Measurements from ENCODE around the gene PAQR8. TPM values are rescaled to one million over a fixed set of nuclear protein-coding genes. Genes with fewer than 3 reads are reported as not detected.

Gene PAQR8
- total and polyA plus RNA-seq, 2 of the 13 experiments (the other 11 are each of a cell fraction or from before 2014, with no cell fraction given), result 37.7 to 50.7 TPM

DNA sequence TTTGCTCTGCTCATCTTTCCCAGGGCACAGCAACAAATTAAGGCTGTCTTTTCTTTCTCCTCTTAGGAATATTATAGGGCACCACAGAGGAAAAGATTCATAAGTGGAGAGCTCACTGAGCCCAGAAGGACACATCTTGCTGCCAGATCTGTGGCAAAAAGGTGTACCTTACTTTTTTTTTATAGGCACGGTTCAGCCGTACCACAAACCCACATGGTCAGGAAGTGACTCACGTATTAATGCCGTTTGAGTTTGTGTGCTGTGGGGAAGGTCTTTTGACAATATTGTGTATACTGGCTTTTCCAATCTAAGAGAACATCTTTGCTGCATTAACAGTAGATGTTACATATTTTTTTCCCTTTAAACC, 28.4 kb downstream of the PAQR8 start (continued):
- no peak; the same call in 1 of the 2 replicates for TF ChIP-seq ZSCAN20 (CRISPR knock-in tag; IDR thresholded peaks at IDR 0.05; ENCODE audit: borderline replicate concordance)
- TF ChIP-seq ZSCAN30 (CRISPR knock-in tag; IDR thresholded peaks at IDR 0.05), result no peak
- TF ChIP-seq SNRNP70 (IDR thresholded peaks at IDR 0.05; ENCODE audit: low read depth, low read length), result no peak
- TF ChIP-seq HOXA3 (CRISPR knock-in tag; IDR thresholded peaks at IDR 0.05), result no peak
- TF ChIP-seq ZNF17 (CRISPR knock-in tag; IDR thresholded peaks at IDR 0.05), result no peak
- no peak for TF ChIP-seq FOXC1 (CRISPR knock-in tag; IDR thresholded peaks at IDR 0.05; ENCODE audit: borderline replicate concordance)
- TF ChIP-seq, protein P1, sequence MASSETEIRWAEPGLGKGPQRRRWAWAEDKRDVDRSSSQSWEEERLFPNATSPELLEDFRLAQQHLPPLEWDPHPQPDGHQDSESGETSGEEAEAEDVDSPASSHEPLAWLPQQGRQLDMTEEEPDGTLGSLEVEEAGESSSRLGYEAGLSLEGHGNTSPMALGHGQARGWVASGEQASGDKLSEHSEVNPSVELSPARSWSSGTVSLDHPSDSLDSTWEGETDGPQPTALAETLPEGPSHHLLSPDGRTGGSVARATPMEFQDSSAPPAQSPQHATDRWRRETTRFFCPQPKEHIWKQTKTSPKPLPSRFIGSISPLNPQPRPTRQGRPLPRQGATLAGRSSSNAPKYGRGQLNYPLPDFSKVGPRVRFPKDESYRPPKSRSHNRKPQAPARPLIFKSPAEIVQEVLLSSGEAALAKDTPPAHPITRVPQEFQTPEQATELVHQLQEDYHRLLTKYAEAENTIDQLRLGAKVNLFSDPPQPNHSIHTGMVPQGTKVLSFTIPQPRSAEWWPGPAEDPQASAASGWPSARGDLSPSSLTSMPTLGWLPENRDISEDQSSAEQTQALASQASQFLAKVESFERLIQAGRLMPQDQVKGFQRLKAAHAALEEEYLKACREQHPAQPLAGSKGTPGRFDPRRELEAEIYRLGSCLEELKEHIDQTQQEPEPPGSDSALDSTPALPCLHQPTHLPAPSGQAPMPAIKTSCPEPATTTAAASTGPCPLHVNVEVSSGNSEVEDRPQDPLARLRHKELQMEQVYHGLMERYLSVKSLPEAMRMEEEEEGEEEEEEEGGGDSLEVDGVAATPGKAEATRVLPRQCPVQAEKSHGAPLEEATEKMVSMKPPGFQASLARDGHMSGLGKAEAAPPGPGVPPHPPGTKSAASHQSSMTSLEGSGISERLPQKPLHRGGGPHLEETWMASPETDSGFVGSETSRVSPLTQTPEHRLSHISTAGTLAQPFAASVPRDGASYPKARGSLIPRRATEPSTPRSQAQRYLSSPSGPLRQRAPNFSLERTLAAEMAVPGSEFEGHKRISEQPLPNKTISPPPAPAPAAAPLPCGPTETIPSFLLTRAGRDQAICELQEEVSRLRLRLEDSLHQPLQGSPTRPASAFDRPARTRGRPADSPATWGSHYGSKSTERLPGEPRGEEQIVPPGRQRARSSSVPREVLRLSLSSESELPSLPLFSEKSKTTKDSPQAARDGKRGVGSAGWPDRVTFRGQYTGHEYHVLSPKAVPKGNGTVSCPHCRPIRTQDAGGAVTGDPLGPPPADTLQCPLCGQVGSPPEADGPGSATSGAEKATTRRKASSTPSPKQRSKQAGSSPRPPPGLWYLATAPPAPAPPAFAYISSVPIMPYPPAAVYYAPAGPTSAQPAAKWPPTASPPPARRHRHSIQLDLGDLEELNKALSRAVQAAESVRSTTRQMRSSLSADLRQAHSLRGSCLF (CRISPR knock-in tag; IDR thresholded peaks at IDR 0.05; ENCODE audit: borderline replicate concordance), result no peak
- no peak for TF ChIP-seq MED8 (CRISPR knock-in tag; IDR thresholded peaks at IDR 0.05; ENCODE audit: insufficient replicate concordance)
- TF ChIP-seq, protein P2, sequence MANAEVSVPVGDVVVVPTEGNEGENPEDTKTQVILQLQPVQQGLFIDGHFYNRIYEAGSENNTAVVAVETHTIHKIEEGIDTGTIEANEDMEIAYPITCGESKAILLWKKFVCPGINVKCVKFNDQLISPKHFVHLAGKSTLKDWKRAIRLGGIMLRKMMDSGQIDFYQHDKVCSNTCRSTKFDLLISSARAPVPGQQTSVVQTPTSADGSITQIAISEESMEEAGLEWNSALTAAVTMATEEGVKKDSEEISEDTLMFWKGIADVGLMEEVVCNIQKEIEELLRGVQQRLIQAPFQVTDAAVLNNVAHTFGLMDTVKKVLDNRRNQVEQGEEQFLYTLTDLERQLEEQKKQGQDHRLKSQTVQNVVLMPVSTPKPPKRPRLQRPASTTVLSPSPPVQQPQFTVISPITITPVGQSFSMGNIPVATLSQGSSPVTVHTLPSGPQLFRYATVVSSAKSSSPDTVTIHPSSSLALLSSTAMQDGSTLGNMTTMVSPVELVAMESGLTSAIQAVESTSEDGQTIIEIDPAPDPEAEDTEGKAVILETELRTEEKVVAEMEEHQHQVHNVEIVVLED (CRISPR knock-in tag; IDR thresholded peaks at IDR 0.05; ENCODE audit: borderline replicate concordance), result no peak
- TF ChIP-seq, protein P3, sequence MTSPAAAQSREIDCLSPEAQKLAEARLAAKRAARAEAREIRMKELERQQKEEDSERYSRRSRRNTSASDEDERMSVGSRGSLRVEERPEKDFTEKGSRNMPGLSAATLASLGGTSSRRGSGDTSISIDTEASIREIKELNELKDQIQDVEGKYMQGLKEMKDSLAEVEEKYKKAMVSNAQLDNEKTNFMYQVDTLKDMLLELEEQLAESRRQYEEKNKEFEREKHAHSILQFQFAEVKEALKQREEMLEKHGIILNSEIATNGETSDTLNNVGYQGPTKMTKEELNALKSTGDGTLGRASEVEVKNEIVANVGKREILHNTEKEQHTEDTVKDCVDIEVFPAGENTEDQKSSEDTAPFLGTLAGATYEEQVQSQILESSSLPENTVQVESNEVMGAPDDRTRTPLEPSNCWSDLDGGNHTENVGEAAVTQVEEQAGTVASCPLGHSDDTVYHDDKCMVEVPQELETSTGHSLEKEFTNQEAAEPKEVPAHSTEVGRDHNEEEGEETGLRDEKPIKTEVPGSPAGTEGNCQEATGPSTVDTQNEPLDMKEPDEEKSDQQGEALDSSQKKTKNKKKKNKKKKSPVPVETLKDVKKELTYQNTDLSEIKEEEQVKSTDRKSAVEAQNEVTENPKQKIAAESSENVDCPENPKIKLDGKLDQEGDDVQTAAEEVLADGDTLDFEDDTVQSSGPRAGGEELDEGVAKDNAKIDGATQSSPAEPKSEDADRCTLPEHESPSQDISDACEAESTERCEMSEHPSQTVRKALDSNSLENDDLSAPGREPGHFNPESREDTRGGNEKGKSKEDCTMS (CRISPR knock-in tag; conservative IDR thresholded peaks at IDR 0.05), result no peak
- no peak for TF ChIP-seq KDM4B (CRISPR knock-in tag; IDR thresholded peaks at IDR 0.05)
- TF ChIP-seq CCDC6 (CRISPR knock-in tag; IDR thresholded peaks at IDR 0.05), result no peak
- no peak for TF ChIP-seq ZNF343 (CRISPR knock-in tag; IDR thresholded peaks at IDR 0.05)
- TF ChIP-seq, protein P4, sequence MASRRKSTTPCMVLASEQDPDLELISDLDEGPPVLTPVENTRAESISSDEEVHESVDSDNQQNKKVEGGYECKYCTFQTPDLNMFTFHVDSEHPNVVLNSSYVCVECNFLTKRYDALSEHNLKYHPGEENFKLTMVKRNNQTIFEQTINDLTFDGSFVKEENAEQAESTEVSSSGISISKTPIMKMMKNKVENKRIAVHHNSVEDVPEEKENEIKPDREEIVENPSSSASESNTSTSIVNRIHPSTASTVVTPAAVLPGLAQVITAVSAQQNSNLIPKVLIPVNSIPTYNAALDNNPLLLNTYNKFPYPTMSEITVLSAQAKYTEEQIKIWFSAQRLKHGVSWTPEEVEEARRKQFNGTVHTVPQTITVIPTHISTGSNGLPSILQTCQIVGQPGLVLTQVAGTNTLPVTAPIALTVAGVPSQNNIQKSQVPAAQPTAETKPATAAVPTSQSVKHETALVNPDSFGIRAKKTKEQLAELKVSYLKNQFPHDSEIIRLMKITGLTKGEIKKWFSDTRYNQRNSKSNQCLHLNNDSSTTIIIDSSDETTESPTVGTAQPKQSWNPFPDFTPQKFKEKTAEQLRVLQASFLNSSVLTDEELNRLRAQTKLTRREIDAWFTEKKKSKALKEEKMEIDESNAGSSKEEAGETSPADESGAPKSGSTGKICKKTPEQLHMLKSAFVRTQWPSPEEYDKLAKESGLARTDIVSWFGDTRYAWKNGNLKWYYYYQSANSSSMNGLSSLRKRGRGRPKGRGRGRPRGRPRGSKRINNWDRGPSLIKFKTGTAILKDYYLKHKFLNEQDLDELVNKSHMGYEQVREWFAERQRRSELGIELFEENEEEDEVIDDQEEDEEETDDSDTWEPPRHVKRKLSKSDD (CRISPR knock-in tag; IDR thresholded peaks at IDR 0.05; ENCODE audit: low read depth), result no peak
- TF ChIP-seq ZNF737 (CRISPR knock-in tag; IDR thresholded peaks at IDR 0.05; ENCODE audit: borderline replicate concordance), result no peak
- no peak for TF ChIP-seq ZFP90 (CRISPR knock-in tag; IDR thresholded peaks at IDR 0.05; ENCODE audit: borderline replicate concordance)
- TF ChIP-seq, protein P5, sequence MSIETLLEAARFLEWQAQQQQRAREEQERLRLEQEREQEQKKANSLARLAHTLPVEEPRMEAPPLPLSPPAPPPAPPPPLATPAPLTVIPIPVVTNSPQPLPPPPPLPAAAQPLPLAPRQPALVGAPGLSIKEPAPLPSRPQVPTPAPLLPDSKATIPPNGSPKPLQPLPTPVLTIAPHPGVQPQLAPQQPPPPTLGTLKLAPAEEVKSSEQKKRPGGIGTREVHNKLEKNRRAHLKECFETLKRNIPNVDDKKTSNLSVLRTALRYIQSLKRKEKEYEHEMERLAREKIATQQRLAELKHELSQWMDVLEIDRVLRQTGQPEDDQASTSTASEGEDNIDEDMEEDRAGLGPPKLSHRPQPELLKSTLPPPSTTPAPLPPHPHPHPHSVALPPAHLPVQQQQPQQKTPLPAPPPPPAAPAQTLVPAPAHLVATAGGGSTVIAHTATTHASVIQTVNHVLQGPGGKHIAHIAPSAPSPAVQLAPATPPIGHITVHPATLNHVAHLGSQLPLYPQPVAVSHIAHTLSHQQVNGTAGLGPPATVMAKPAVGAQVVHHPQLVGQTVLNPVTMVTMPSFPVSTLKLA (IDR thresholded peaks at IDR 0.05), result no peak
